Keratinocyte (primary cell): Measurements from ENCODE around the gene NUCKS1.

Experiments used
- EZH2 ChIP-seq: IDR thresholded peaks from one replicate; pipeline ENCODE4 v1.6.1; 2012; ENCODE audit warnings: inconsistent platforms, mild to moderate bottlenecking, low read length, moderate library complexity
- TF ChIP-seq, protein P1 (sequence below), 3 experiments: IDR thresholded peaks in 1 of 3; conservative IDR thresholded peaks in 1 of 3; optimal IDR thresholded peaks in 1 of 3; 2 replicates in 2 of 3; 3 replicates in 1 of 3; pipeline versions ENCODE3 to v1.5.1; 2011; ENCODE audit warnings: low read length in 3 of 3, mild to moderate bottlenecking in 3 of 3, moderate library complexity in 2 of 3, control low read depth in 1 of 3, inconsistent platforms in 1 of 3; ENCODE audit not compliant: insufficient read depth in 2 of 3; ENCODE audit errors: extremely low read depth in 1 of 3

DNA sequence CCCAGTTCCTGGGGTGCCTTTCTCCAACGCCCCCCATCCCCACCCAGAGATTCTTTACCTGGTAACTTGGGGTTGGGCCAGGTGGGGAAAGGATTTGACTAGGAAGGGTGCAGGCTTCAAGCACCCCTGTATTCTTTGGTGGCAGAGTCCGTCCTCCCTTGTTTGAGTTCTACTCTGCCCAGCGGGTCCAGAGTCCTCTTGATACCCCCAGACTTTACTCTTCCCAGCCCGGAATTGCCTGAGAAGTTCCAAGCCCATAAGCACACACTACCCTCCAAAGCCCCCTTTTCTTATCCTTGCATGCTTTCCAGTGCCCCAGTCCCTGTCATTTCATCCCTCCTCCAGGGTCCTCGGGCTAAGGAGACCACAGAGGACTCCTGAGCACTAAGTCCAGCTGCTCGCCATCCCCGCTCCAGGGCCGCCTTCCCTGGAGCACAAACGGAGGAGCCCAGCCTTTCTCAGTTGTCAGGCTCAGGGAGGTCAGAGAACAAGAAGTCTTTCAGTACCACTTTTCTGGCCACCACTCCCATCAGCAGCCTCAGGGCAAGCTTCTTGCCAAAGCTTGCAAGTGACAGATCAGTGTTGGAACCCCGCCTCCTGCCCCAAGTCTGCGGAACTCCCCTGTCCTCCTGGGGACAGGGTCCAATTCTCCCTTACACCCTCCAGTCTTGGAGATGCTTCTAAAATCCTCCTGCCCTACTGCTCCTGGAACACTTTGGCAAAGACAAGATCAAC lies 81.9 kb downstream of the NUCKS1 start:
- no peak for TF ChIP-seq EZH2
- TF ChIP-seq, protein P1, sequence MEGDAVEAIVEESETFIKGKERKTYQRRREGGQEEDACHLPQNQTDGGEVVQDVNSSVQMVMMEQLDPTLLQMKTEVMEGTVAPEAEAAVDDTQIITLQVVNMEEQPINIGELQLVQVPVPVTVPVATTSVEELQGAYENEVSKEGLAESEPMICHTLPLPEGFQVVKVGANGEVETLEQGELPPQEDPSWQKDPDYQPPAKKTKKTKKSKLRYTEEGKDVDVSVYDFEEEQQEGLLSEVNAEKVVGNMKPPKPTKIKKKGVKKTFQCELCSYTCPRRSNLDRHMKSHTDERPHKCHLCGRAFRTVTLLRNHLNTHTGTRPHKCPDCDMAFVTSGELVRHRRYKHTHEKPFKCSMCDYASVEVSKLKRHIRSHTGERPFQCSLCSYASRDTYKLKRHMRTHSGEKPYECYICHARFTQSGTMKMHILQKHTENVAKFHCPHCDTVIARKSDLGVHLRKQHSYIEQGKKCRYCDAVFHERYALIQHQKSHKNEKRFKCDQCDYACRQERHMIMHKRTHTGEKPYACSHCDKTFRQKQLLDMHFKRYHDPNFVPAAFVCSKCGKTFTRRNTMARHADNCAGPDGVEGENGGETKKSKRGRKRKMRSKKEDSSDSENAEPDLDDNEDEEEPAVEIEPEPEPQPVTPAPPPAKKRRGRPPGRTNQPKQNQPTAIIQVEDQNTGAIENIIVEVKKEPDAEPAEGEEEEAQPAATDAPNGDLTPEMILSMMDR (optimal IDR thresholded peaks at IDR 0.05 in 1 of 3, IDR thresholded peaks at IDR 0.05 in 1 of 3, conservative IDR thresholded peaks at IDR 0.05 in 1 of 3; ENCODE audit: extremely low read depth in 1 of 3, insufficient read depth in 2 of 3, low read length in 3 of 3): no peak
